ENCODE measurements around the gene RWDD3.

Gene RWDD3

GRCh38 chr1:95254959-95255358 lies 20.9 kb downstream of the RWDD3 start:
- no peaks in the 10 kb centered on the region for H3K9me3 ChIP-seq (ENCODE audit: insufficient read depth, low read length)
- H2AFZ ChIP-seq (ENCODE audit: low read depth, low read length), result no peak overlapping the region
- no peak overlapping the region for H3K27ac ChIP-seq (ENCODE audit: low read length)
- H3K79me2 ChIP-seq (ENCODE audit: low read length), result no peaks in the 10 kb centered on the region
- H3K4me1 ChIP-seq (ENCODE audit: low read length), result no peaks in the 10 kb centered on the region
- no peak for TF ChIP-seq EZH2phosphoT487 (IDR thresholded peaks at IDR 0.05; ENCODE audit: low read depth)
- no peak for TF ChIP-seq CTCF (IDR thresholded peaks at IDR 0.05; ENCODE audit: low read depth, low read length)
- H3K27me3 ChIP-seq (ENCODE audit: low read depth, low read length), result no peaks in the 10 kb centered on the region
- no peaks in the 10 kb centered on the region for H4K20me1 ChIP-seq (ENCODE audit: insufficient read depth, low read length)
- no peak overlapping the region for H3K4me3 ChIP-seq (ENCODE audit: low read length)
- H3K36me3 ChIP-seq (replicated peaks; ENCODE audit: low read depth, low read length), result peaks cover 3% of the 10 kb centered on the region
- H3K9ac ChIP-seq (ENCODE audit: low read length), result no peak overlapping the region
- H3K4me2 ChIP-seq (ENCODE audit: low read length), result no peak overlapping the region

- Histone ChIP-seq H2AFZ (ENCODE audit: low read depth, low read length) (no peak overlapping the region), H4K20me1 (ENCODE audit: insufficient read depth, low read length) (no peaks in the 10 kb centered on the region), H3K36me3 (replicated peaks; ENCODE audit: low read depth, low read length) (peaks cover 3% of the 10 kb centered on the region), H3K4me3 (ENCODE audit: low read length) (no peak overlapping the region), H3K9ac (ENCODE audit: low read length) (no peak overlapping the region), H3K27ac (ENCODE audit: low read length) (no peak overlapping the region), H3K27me3 (ENCODE audit: low read depth, low read length) (no peaks in the 10 kb centered on the region), H3K79me2 (ENCODE audit: low read length) (no peaks in the 10 kb centered on the region), H3K4me1 (ENCODE audit: low read length) (no peaks in the 10 kb centered on the region), H3K4me2 (ENCODE audit: low read length) (no peak overlapping the region), H3K9me3 (ENCODE audit: insufficient read depth, low read length) (no peaks in the 10 kb centered on the region)
- TF ChIP-seq EZH2phosphoT487 (IDR thresholded peaks at IDR 0.05; ENCODE audit: low read depth), result no peak
- no peak for TF ChIP-seq CTCF (IDR thresholded peaks at IDR 0.05; ENCODE audit: low read depth, low read length)
These were observed 21.8 kb downstream of the RWDD3 start for GRCh38 chr1:95255826-95256225.

- Histone ChIP-seq H2AFZ (ENCODE audit: low read depth, low read length) (no peak overlapping the region), H3K9ac (ENCODE audit: low read length) (no peak overlapping the region), H4K20me1 (ENCODE audit: insufficient read depth, low read length) (no peaks in the 10 kb centered on the region), H3K4me3 (ENCODE audit: low read length) (no peak overlapping the region), H3K4me1 (ENCODE audit: low read length) (no peaks in the 10 kb centered on the region), H3K9me3 (ENCODE audit: insufficient read depth, low read length) (no peaks in the 10 kb centered on the region), H3K27ac (ENCODE audit: low read length) (no peak overlapping the region), H3K36me3 (replicated peaks; ENCODE audit: low read depth, low read length) (peaks cover 3% of the 10 kb centered on the region), H3K27me3 (ENCODE audit: low read depth, low read length) (no peaks in the 10 kb centered on the region), H3K4me2 (ENCODE audit: low read length) (no peak overlapping the region), H3K79me2 (ENCODE audit: low read length) (no peaks in the 10 kb centered on the region)
- TF ChIP-seq CTCF (IDR thresholded peaks at IDR 0.05; ENCODE audit: low read depth, low read length), result no peak
- TF ChIP-seq EZH2phosphoT487 (IDR thresholded peaks at IDR 0.05; ENCODE audit: low read depth), result no peak
These were observed 23.7 kb downstream of the RWDD3 start for GRCh38 chr1:95257758-95258157.

- Histone ChIP-seq H3K9ac (ENCODE audit: low read length) (no peak overlapping the region), H3K4me3 (ENCODE audit: low read length) (no peak overlapping the region), H3K36me3 (replicated peaks; ENCODE audit: low read depth, low read length) (peaks cover 3% of the 10 kb centered on the region), H3K27me3 (ENCODE audit: low read depth, low read length) (no peaks in the 10 kb centered on the region), H3K9me3 (ENCODE audit: insufficient read depth, low read length) (no peaks in the 10 kb centered on the region), H3K4me1 (ENCODE audit: low read length) (no peaks in the 10 kb centered on the region), H3K27ac (ENCODE audit: low read length) (no peak overlapping the region), H4K20me1 (ENCODE audit: insufficient read depth, low read length) (no peaks in the 10 kb centered on the region), H2AFZ (ENCODE audit: low read depth, low read length) (no peak overlapping the region), H3K79me2 (ENCODE audit: low read length) (no peaks in the 10 kb centered on the region), H3K4me2 (ENCODE audit: low read length) (no peak overlapping the region)
- TF ChIP-seq EZH2phosphoT487 (IDR thresholded peaks at IDR 0.05; ENCODE audit: low read depth) (no peak), CTCF (IDR thresholded peaks at IDR 0.05; ENCODE audit: low read depth, low read length) (no peak)
These were observed 25.2 kb downstream of the RWDD3 start for GRCh38 chr1:95259245-95259644.

All from OCI-LY3 (cell line).